Measurements from ENCODE around the gene WFIKKN2. TPM values are rescaled to one million over a fixed set of nuclear protein-coding genes. Genes with fewer than 3 reads are reported as not detected.

Gene WFIKKN2
- total and polyA plus RNA-seq, 10 of the 15 experiments (the other 5 are each of a cell fraction or from before 2014, with no cell fraction given), result 0.06 TPM; not detected in 9

DNA sequence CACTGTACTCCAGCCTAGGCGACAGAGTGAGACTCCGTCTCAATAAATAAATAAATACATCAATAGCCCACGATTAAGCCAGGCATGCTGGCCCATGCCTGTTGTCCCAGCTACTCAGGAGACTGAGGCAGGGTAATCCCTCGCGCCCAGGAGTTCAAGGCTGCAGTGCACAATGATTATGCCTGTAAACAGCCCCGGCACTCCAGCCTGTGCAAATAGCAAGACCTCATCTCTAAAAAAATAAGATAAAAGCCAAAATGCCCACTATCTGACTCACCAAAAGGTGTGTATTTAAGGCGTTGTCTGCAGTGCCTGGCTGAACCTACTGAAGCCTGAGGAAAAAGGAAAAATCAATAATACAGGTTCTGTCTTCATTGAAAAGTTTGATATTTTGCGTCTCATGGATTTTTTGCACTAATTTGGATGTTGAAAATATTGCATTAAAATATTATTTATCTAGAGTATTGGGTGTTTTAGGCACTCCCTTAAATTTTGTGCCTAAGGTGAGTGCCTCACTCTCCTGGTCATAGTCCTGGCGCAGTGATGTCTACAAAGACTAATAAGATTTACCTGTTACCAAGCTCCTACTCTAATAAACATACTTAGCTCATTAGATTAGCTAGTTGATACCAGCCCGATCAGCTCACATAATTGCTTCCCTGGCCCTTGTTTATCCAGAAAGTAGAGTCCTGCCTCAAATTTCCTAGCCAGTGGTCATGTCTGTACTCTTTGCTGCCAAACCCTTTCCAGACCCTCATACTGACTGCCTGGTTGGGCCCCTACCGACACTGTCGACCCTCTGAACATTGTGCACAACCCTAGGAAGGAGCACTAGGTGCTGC, 55.5 kb downstream of the WFIKKN2 start:
- no peak for FAIRE-seq
- BruUV-seq (replicated peaks), result no TSS peak
- TF ChIP-seq, protein P1, sequence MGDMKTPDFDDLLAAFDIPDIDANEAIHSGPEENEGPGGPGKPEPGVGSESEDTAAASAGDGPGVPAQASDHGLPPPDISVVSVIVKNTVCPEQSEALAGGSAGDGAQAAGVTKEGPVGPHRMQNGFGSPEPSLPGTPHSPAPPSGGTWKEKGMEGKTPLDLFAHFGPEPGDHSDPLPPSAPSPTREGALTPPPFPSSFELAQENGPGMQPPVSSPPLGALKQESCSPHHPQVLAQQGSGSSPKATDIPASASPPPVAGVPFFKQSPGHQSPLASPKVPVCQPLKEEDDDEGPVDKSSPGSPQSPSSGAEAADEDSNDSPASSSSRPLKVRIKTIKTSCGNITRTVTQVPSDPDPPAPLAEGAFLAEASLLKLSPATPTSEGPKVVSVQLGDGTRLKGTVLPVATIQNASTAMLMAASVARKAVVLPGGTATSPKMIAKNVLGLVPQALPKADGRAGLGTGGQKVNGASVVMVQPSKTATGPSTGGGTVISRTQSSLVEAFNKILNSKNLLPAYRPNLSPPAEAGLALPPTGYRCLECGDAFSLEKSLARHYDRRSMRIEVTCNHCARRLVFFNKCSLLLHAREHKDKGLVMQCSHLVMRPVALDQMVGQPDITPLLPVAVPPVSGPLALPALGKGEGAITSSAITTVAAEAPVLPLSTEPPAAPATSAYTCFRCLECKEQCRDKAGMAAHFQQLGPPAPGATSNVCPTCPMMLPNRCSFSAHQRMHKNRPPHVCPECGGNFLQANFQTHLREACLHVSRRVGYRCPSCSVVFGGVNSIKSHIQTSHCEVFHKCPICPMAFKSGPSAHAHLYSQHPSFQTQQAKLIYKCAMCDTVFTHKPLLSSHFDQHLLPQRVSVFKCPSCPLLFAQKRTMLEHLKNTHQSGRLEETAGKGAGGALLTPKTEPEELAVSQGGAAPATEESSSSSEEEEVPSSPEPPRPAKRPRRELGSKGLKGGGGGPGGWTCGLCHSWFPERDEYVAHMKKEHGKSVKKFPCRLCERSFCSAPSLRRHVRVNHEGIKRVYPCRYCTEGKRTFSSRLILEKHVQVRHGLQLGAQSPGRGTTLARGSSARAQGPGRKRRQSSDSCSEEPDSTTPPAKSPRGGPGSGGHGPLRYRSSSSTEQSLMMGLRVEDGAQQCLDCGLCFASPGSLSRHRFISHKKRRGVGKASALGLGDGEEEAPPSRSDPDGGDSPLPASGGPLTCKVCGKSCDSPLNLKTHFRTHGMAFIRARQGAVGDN (IDR thresholded peaks at IDR 0.05), result no peak
- TF ChIP-seq MYB (IDR thresholded peaks at IDR 0.05; ENCODE audit: borderline replicate concordance, low read depth, low read length) (no peak), SMAD5 (IDR thresholded peaks at IDR 0.05; ENCODE audit: low read depth) (no peak), MXI1 (IDR thresholded peaks at IDR 0.05; ENCODE audit: low read depth, low read length) (no peak), POLR2A (IDR thresholded peaks at IDR 0.05; ENCODE audit: low read depth, low read length) (no peak), TCF3 (IDR thresholded peaks at IDR 0.05; ENCODE audit: borderline replicate concordance, insufficient read depth, low read depth, low read length) (no peak), CHD1 (IDR thresholded peaks at IDR 0.05; ENCODE audit: low read depth, low read length) (no peak), NFYB (IDR thresholded peaks at IDR 0.05; ENCODE audit: insufficient read depth, low read depth, low read length) (no peak), HCFC1 (IDR thresholded peaks at IDR 0.05; ENCODE audit: low read length) (no peak), ZBED1 (IDR thresholded peaks at IDR 0.05; ENCODE audit: borderline replicate concordance) (no peak), PAX8 (IDR thresholded peaks at IDR 0.05) (no peak)
- TF ChIP-seq, protein P2, sequence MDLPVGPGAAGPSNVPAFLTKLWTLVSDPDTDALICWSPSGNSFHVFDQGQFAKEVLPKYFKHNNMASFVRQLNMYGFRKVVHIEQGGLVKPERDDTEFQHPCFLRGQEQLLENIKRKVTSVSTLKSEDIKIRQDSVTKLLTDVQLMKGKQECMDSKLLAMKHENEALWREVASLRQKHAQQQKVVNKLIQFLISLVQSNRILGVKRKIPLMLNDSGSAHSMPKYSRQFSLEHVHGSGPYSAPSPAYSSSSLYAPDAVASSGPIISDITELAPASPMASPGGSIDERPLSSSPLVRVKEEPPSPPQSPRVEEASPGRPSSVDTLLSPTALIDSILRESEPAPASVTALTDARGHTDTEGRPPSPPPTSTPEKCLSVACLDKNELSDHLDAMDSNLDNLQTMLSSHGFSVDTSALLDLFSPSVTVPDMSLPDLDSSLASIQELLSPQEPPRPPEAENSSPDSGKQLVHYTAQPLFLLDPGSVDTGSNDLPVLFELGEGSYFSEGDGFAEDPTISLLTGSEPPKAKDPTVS (IDR thresholded peaks at IDR 0.05; ENCODE audit: low read depth, low read length), result no peak
- TF ChIP-seq, protein P3, sequence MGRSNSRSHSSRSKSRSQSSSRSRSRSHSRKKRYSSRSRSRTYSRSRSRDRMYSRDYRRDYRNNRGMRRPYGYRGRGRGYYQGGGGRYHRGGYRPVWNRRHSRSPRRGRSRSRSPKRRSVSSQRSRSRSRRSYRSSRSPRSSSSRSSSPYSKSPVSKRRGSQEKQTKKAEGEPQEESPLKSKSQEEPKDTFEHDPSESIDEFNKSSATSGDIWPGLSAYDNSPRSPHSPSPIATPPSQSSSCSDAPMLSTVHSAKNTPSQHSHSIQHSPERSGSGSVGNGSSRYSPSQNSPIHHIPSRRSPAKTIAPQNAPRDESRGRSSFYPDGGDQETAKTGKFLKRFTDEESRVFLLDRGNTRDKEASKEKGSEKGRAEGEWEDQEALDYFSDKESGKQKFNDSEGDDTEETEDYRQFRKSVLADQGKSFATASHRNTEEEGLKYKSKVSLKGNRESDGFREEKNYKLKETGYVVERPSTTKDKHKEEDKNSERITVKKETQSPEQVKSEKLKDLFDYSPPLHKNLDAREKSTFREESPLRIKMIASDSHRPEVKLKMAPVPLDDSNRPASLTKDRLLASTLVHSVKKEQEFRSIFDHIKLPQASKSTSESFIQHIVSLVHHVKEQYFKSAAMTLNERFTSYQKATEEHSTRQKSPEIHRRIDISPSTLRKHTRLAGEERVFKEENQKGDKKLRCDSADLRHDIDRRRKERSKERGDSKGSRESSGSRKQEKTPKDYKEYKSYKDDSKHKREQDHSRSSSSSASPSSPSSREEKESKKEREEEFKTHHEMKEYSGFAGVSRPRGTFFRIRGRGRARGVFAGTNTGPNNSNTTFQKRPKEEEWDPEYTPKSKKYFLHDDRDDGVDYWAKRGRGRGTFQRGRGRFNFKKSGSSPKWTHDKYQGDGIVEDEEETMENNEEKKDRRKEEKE (IDR thresholded peaks at IDR 0.05), result no peak

More for the DNA sequence above, 55.5 kb downstream of the WFIKKN2 start:
- H3K4me2 ChIP-seq (ENCODE audit: control insufficient read depth, insufficient read depth), result no peak overlapping the region
- intact Hi-C loops (cut with micrococcal nuclease; ENCODE audit: unreplicated experiment), result no loop called here
- ChIA-PET CTCF (interaction anchor here (0.6 to 1.5 kb wide), 2 partner anchors 35 to 799 kb away, joined by 3 read pairs; no protein-coding TSS in a partner anchor), SMC1A (ENCODE audit: uncharacterized antibody, unreplicated experiment) (no interaction called here), POLR2A (no interaction called here), RAD21 (ENCODE audit: unreplicated experiment) (no interaction called here)
- H3K4me1 ChIP-seq (ENCODE audit: control insufficient read depth, insufficient read depth, low read length), result no peaks in the 10 kb centered on the region
- H3K9me3 ChIP-seq (replicated peaks; ENCODE audit: control insufficient read depth, insufficient read depth, low read length), result no peaks in the 10 kb centered on the region
- H3K27ac ChIP-seq (ENCODE audit: control insufficient read depth, insufficient read depth), result no peak overlapping the region
- H3K36me3 ChIP-seq (ENCODE audit: control insufficient read depth in 2 of 2, insufficient read depth in 2 of 2, low read length in 1 of 2), result no peaks in the 10 kb centered on the region
- in situ Hi-C loops (cut with MboI), result no loop called here
- no peak for ATAC-seq
- H2AFZ ChIP-seq (ENCODE audit: control insufficient read depth, low read depth, low read length), result no peak overlapping the region
- H3K4me3 ChIP-seq, result no peak overlapping the region
- no peaks in the 10 kb centered on the region for H3K27me3 ChIP-seq (replicated peaks in 1 of 2; ENCODE audit: control insufficient read depth in 2 of 2, insufficient read depth in 2 of 2, low read length in 1 of 2)
- no peak overlapping the region for H3K9ac ChIP-seq (ENCODE audit: control insufficient read depth, insufficient read depth, low read length)
- WGBS (ENCODE audit: insufficient coverage, insufficient replicate concordance, low lambda C conversion rate, missing lambda C conversion rate), result 41% methylated on average over 12 of the region's 12 CpGs
- DNase-seq (ENCODE audit: low read depth, low spot score), result no peak
- 0 out of 2 replicates have a peak, but pooled peaks cover 2% of the 10 kb centered on the region for H4K20me1 ChIP-seq (ENCODE audit: control insufficient read depth, insufficient read depth)
- no peaks in the 10 kb centered on the region for H3K79me2 ChIP-seq (ENCODE audit: control insufficient read depth, insufficient read depth, low read length)

Measured in GM12878 (cell line).